Muscle layer of colon (tissue), 2 donors: ENCODE results near the gene MED13L.

Source experiments
- H3K27ac ChIP-seq: one replicate; pipeline ENCODE4 v1.7.0; 2013; ENCODE audit warnings: low read depth, mild to moderate bottlenecking, low read length, moderate library complexity
- H3K27me3 ChIP-seq, 2 donors: one replicate each; pipeline ENCODE4 v1.7.0; 2013; ENCODE audit warnings: low read length in 2 of 2, mild to moderate bottlenecking in 2 of 2; ENCODE audit not compliant: insufficient read depth in 2 of 2, control insufficient read depth in 1 of 2
- H3K36me3 ChIP-seq: one replicate; pipeline ENCODE4 v1.7.0; 2013; ENCODE audit warnings: mild to moderate bottlenecking, low read length; ENCODE audit not compliant: insufficient read depth
- H3K4me1 ChIP-seq: one replicate; pipeline ENCODE4 v1.7.0; 2013; ENCODE audit warnings: mild to moderate bottlenecking, low read length; ENCODE audit not compliant: insufficient read depth
- H3K4me3 ChIP-seq, 2 donors: one replicate each; pipeline ENCODE4 v1.7.0; 2013; ENCODE audit warnings: low read length in 2 of 2, low read depth in 1 of 2, mild to moderate bottlenecking in 1 of 2, moderate library complexity in 1 of 2
- H3K9ac ChIP-seq: one replicate; pipeline ENCODE4 v1.7.0; 2013; ENCODE audit warnings: low read length
- H3K9me3 ChIP-seq: one replicate; pipeline ENCODE4 v1.7.0; 2013; ENCODE audit warnings: mild to moderate bottlenecking, low read length
- donor health status: abdominal sarcoma.
- donor health status: Adenocarcinoma of cecum.

MED13L gene

GRCh38 chr12:116217045-116217735 is 60.3 kb downstream of the MED13L start:
- H3K27ac ChIP-seq, result no peak overlapping the region
- no peaks in the 10 kb centered on the region for H3K9me3 ChIP-seq
- no peaks in the 10 kb centered on the region for H3K27me3 ChIP-seq
- H3K36me3 ChIP-seq, result no peaks in the 10 kb centered on the region
- no peak overlapping the region for H3K9ac ChIP-seq
- no peak overlapping the region for H3K4me3 ChIP-seq
- peaks cover 25% of the 10 kb centered on the region for H3K4me1 ChIP-seq

GRCh38 chr12:116216022-116216756 is 61.3 kb downstream of the MED13L start:
- Histone ChIP-seq H3K9ac (no peak overlapping the region), H3K4me1 (peaks cover 24% of the 10 kb centered on the region), H3K27ac (no peak overlapping the region), H3K4me3 (no peak overlapping the region), H3K27me3 (no peaks in the 10 kb centered on the region), H3K36me3 (no peaks in the 10 kb centered on the region), H3K9me3 (no peaks in the 10 kb centered on the region)

GRCh38 chr12:116215023-116215422 is 62.5 kb downstream of the MED13L start:
- H3K36me3 ChIP-seq, result no peaks in the 10 kb centered on the region
- H3K9me3 ChIP-seq, result no peaks in the 10 kb centered on the region
- peaks cover 31% of the 10 kb centered on the region for H3K4me1 ChIP-seq
- H3K4me3 ChIP-seq, result no peak overlapping the region
- H3K9ac ChIP-seq, result no peak overlapping the region
- H3K27ac ChIP-seq, result no peak overlapping the region
- no peaks in the 10 kb centered on the region for H3K27me3 ChIP-seq

GRCh38 chr12:116213885-116214527 is 63.5 kb downstream of the MED13L start:
- H3K27ac ChIP-seq, result no peak overlapping the region
- no peaks in the 10 kb centered on the region for H3K27me3 ChIP-seq
- no peaks in the 10 kb centered on the region for H3K9me3 ChIP-seq
- no peaks in the 10 kb centered on the region for H3K36me3 ChIP-seq
- H3K4me3 ChIP-seq, result no peak overlapping the region
- H3K4me1 ChIP-seq, result peaks cover 39% of the 10 kb centered on the region
- H3K9ac ChIP-seq, result no peak overlapping the region

GRCh38 chr12:116213014-116213413 is 64.5 kb downstream of the MED13L start:
- Histone ChIP-seq H3K27ac (no peak overlapping the region), H3K4me3 (no peak overlapping the region), H3K36me3 (no peaks in the 10 kb centered on the region), H3K4me1 (peaks cover 33% of the 10 kb centered on the region), H3K27me3 (no peaks in the 10 kb centered on the region), H3K9ac (no peak overlapping the region), H3K9me3 (no peaks in the 10 kb centered on the region)

- Histone ChIP-seq H3K36me3 (no peaks in the 10 kb centered on the region), H3K4me3 (no peak overlapping the region), H3K27ac (no peak overlapping the region), H3K9ac (no peak overlapping the region), H3K9me3 (no peaks in the 10 kb centered on the region), H3K4me1 (peaks cover 29% of the 10 kb centered on the region), H3K27me3 (no peaks in the 10 kb centered on the region)
Measured at GRCh38 chr12:116210762-116211161, 66.7 kb downstream of the MED13L start.

- Histone ChIP-seq H3K9me3 (no peaks in the 10 kb centered on the region), H3K27ac (no peak overlapping the region), H3K36me3 (no peaks in the 10 kb centered on the region), H3K27me3 (no peaks in the 10 kb centered on the region), H3K4me3 (no peak overlapping the region), H3K4me1 (peaks cover 30% of the 10 kb centered on the region), H3K9ac (no peak overlapping the region)
Measured at GRCh38 chr12:116210131-116210530, 67.4 kb downstream of the MED13L start.

GRCh38 chr12:116209503-116209902 is 68.0 kb downstream of the MED13L start:
- no peaks in the 10 kb centered on the region for H3K9me3 ChIP-seq
- H3K9ac ChIP-seq, result no peak overlapping the region
- no peaks in the 10 kb centered on the region for H3K27me3 ChIP-seq
- H3K27ac ChIP-seq, result no peak overlapping the region
- H3K4me3 ChIP-seq, result no peak overlapping the region
- H3K36me3 ChIP-seq, result no peaks in the 10 kb centered on the region
- peaks cover 37% of the 10 kb centered on the region for H3K4me1 ChIP-seq

GRCh38 chr12:116207274-116207673 is 70.2 kb downstream of the MED13L start:
- no peaks in the 10 kb centered on the region for H3K27me3 ChIP-seq
- no peaks in the 10 kb centered on the region for H3K36me3 ChIP-seq
- no peak overlapping the region for H3K27ac ChIP-seq
- H3K9me3 ChIP-seq, result no peaks in the 10 kb centered on the region
- H3K4me1 ChIP-seq, result peaks cover 41% of the 10 kb centered on the region
- H3K9ac ChIP-seq, result no peak overlapping the region
- H3K4me3 ChIP-seq, result no peak overlapping the region

- Histone ChIP-seq H3K9ac (no peak overlapping the region), H3K9me3 (no peaks in the 10 kb centered on the region), H3K27ac (no peak overlapping the region), H3K4me3 (no peak overlapping the region), H3K36me3 (no peaks in the 10 kb centered on the region), H3K27me3 (no peaks in the 10 kb centered on the region), H3K4me1 (peaks cover 46% of the 10 kb centered on the region)
Measured at GRCh38 chr12:116206828-116207227, 70.7 kb downstream of the MED13L start.

- Histone ChIP-seq H3K4me1 (peaks cover 49% of the 10 kb centered on the region), H3K4me3 (no peak overlapping the region), H3K36me3 (no peaks in the 10 kb centered on the region), H3K27ac (no peak overlapping the region), H3K9ac (no peak overlapping the region), H3K9me3 (no peaks in the 10 kb centered on the region), H3K27me3 (no peaks in the 10 kb centered on the region)
Measured at GRCh38 chr12:116204785-116205184, 72.7 kb downstream of the MED13L start.
